Muscle of arm (tissue), 12 donors: ENCODE measurements around the gene MAN2A1. TPM values are rescaled to one million over a fixed set of nuclear protein-coding genes. Genes with fewer than 3 reads are reported as not detected.

Experiments
- DNase-seq: peaks from one replicate; pipeline ENCODE4 v3.0.0-alpha.2; 2013
- polyA plus RNA-seq, 12 donors: library from polyadenylated mRNA; unstranded; fragments of 120-200 nt; gene quantifications; one replicate each; pipeline ENCODE4 v1.2.1, GENCODE V29; 2013; ENCODE audit not compliant: insufficient read length in 12 of 12

MAN2A1 gene
- polyA plus RNA-seq, 12 donors = 39.2 to 57.4 (median 50.7) TPM; not detected in 1

GRCh38 chr5:109901628-109901981 lies 211.9 kb downstream of the MAN2A1 start:
- DNase-seq = no peak

DNA sequence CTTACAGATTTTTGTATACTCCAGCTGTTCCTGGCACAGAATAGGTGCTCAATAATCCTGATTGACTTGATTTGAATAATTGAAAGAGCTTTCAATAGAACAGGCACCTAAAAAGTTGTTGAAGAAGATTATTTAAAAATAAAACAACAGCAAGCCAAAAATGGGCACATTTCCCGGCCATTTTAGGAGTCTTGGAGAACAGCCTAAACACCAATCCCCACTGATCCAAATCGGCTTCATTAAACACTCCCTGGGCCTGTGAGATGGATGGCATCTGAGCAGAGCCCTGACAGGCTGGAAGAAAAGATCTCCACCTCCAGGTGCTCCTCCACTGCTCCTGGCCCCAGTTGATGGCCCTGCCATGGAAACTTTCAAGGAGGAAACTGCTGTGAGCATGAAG lies 213.3 kb downstream of the MAN2A1 start:
- DNase-seq = no peak

- DNase-seq = no peak
These were observed 216.2 kb downstream of the MAN2A1 start for GRCh38 chr5:109905906-109906305.

- DNase-seq = no peak
These were observed 217.5 kb downstream of the MAN2A1 start for GRCh38 chr5:109907189-109907588.

- no peak for DNase-seq
These were observed 218.0 kb downstream of the MAN2A1 start for GRCh38 chr5:109907731-109908130.

- DNase-seq = no peak
These were observed 218.6 kb downstream of the MAN2A1 start for GRCh38 chr5:109908366-109908765.

DNA sequence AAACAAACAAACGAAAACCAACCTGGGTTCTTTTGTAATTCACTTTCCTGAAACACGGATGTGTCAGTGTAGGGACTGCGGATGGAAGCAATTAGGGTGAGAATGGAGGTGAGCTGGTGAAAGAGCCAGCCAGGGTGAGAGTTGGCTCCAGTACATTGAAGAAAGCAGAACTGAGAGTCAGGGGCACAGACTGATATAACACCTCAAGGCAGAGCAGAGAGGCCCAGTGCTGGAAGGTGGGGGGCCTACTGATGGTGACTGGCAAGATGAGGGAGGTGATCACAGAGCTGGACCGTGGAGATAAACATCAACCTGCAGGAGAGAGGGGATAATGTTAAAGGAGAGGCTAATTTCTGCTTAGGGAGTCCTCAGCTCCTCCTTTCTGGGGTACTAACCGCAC lies 221.1 kb downstream of the MAN2A1 start:
- DNase-seq = no peak

- DNase-seq = no peak
These were observed 222.0 kb downstream of the MAN2A1 start for GRCh38 chr5:109911731-109912130.

- DNase-seq = no peak
These were observed 225.2 kb downstream of the MAN2A1 start for GRCh38 chr5:109914906-109915305.

DNA sequence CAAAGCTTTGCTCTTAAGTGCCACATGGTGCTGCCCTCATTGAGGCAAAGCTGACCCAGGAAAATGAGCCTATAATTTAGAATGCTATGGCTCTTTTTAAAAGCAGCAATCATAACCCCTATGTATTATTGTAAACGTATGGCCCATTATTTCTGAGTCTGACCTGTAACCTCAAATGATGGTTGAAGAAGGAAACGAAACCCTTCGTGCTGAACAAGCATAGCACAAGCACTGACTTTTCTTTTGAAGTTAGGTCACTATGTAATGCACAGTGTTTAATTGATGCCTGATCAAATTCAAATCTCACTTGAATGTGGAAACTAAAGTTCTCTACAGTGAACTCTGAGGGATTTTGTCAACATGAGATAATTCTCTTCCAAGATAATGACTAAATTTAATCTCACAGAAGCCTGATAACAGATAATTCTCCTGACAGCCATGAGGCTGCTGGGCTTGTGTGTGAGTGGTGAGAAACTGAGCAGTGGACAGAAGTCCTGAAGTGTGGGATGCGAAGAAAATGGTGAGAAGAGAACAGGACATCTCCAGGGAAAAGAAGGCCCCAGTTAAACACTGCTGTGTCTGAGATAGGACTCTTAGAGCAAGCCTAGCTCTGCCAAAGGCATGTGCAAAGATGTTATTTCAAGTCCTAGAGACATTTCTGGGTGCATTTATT lies 226.9 kb downstream of the MAN2A1 start:
- no peak for DNase-seq
